ENCODE data around the gene OLFML1. TPM values are rescaled to one million over a fixed set of nuclear protein-coding genes. Genes with fewer than 3 reads are reported as not detected.

Gene OLFML1
- total and polyA plus RNA-seq, 11 donors: 1.7 to 17.9 (median 4.0) TPM

GRCh38 chr11:7501251-7501650 lies 15.9 kb downstream of the OLFML1 start:
- WGBS, 4 donors: 77 to 83% (median 80%) methylated on average over 1 to 3 of the region's 3 CpGs
- no peak for TF ChIP-seq CTCF (IDR thresholded peaks at IDR 0.05)
- TF ChIP-seq POLR2A (IDR thresholded peaks at IDR 0.05): no peak
- peaks cover 0 to 30% (median 0%) of the 10 kb centered on the region in 9 donors for H3K36me3 ChIP-seq
- H3K4me1 ChIP-seq: peaks cover 0 to 11% (median 0%) of the 10 kb centered on the region in 12 donors
- no peaks in the 10 kb centered on the region for H3K9me3 ChIP-seq
- ATAC-seq (peak in 1 of 4 donors; percentile 24), DNase-seq (no peak)
- H3K27ac ChIP-seq: no peak overlapping the region
- no peak overlapping the region for H3K4me3 ChIP-seq
- intact Hi-C loops (cut with DNase I): no loop called here
- no peaks in the 10 kb centered on the region for H3K27me3 ChIP-seq

GRCh38 chr11:7501894-7502293 lies 16.6 kb downstream of the OLFML1 start:
- ATAC-seq (no peak), DNase-seq (no peak)
- Histone ChIP-seq H3K36me3 (peaks cover 0 to 28% (median 0%) of the 10 kb centered on the region in 9 donors), H3K4me1 (peaks cover 0 to 4% (median 0%) of the 10 kb centered on the region in 12 donors), H3K27me3 (no peaks in the 10 kb centered on the region), H3K9me3 (no peaks in the 10 kb centered on the region), H3K4me3 (no peak overlapping the region), H3K27ac (no peak overlapping the region)
- intact Hi-C loops (cut with DNase I): no loop called here
- 84 to 91% (median 87%) methylated on average over 4 of the region's 4 CpGs for WGBS, 4 donors
- TF ChIP-seq POLR2A (IDR thresholded peaks at IDR 0.05) (no peak), CTCF (IDR thresholded peaks at IDR 0.05) (no peak)

GRCh38 chr11:7506243-7506642 lies 20.9 kb downstream of the OLFML1 start:
- TF ChIP-seq CTCF (IDR thresholded peaks at IDR 0.05): no peak
- TF ChIP-seq POLR2A (IDR thresholded peaks at IDR 0.05): no peak
- no peak for DNase-seq
- ATAC-seq: no peak

GRCh38 chr11:7508087-7508486 lies 22.8 kb downstream of the OLFML1 start:
- Histone ChIP-seq H3K9me3 (no peaks in the 10 kb centered on the region), H3K27me3 (no peaks in the 10 kb centered on the region), H3K4me1 (peaks cover 3 to 31% (median 22%) of the 10 kb centered on the region in 12 donors), H3K4me3 (no peak overlapping the region), H3K27ac (no peak overlapping the region), H3K36me3 (peaks cover 0 to 20% (median 0%) of the 10 kb centered on the region in 9 donors)
- no peak for TF ChIP-seq POLR2A (IDR thresholded peaks at IDR 0.05)
- TF ChIP-seq CTCF (IDR thresholded peaks at IDR 0.05): no peak
- ATAC-seq (no peak), DNase-seq (no peak)
- intact Hi-C loops (cut with DNase I): no loop called here
- WGBS, 4 donors: 94 to 97% (median 96%) methylated on average over 3 of the region's 3 CpGs

More at GRCh38 chr11:7506243-7506642, 20.9 kb downstream of the OLFML1 start:
- H3K36me3 ChIP-seq: peaks cover 0 to 28% (median 0%) of the 10 kb centered on the region in 9 donors
- intact Hi-C loops (cut with DNase I): no loop called here
- no peak overlapping the region for H3K27ac ChIP-seq
- 92 to 96% (median 95%) methylated on average over 3 of the region's 3 CpGs for WGBS, 4 donors
- H3K4me1 ChIP-seq: peaks cover 0 to 13% (median 4%) of the 10 kb centered on the region in 12 donors
- H3K27me3 ChIP-seq: no peaks in the 10 kb centered on the region
- H3K4me3 ChIP-seq: no peak overlapping the region
- no peaks in the 10 kb centered on the region for H3K9me3 ChIP-seq

Data from heart left ventricle (tissue), 16 donors.